HG03108 (cell line): ENCODE results near the gene MBLAC2.

Experiments used
- ATAC-seq: cut with Tn5 transposase; IDR thresholded peaks from one replicate; pipeline ENCODE4 v1.9.1; 2021; ENCODE audit warnings: moderate library complexity; ENCODE audit not compliant: unreplicated experiment

MBLAC2 gene

DNA sequence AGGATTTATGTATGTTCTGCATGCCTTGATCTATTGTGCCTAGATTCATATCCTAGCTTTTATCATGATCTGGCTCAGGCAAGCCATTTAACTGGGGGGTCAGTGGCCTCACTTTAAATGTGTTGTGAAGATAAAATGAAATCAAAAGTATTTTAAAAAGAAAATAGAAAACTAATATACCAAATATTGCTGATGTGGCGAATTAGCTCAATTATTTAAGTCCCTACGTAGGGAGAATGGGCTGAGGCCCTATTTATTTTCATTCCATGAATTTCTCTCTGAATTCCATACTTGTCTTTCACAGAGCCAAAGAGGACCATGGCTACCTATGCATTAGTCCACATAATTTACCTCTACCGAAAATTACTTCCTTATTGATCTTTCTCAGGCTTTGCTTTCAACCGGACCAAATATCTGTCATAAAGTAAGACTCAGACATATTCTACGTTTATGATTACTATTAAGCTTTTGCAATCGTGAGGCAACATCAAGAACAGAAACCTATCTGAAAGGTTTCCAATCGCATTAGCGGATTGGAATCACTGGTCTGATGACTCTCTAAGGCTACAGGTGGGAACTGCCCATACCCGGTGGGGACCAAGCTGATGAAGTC, 1.7 kb downstream of the MBLAC2 start:
- no peak for ATAC-seq

DNA sequence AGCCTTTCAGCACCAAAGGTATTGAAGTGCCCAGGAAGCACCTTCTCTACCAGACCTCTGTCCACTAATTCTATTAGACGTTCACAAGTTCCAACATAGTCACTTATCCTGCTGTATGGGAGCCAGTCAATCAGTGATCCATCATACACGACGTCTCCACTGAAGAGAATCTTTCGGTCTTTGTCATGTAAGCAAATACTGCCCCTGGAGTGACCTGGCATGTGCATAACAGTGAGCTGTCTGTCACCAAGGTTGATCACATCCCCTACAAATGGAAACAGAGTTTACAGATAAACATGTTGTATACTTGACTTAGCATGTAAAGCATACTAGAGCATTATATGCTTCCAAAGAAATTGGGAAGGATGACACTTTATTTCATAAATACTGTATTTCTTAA, 13.3 kb downstream of the MBLAC2 start:
- no peak for ATAC-seq

DNA sequence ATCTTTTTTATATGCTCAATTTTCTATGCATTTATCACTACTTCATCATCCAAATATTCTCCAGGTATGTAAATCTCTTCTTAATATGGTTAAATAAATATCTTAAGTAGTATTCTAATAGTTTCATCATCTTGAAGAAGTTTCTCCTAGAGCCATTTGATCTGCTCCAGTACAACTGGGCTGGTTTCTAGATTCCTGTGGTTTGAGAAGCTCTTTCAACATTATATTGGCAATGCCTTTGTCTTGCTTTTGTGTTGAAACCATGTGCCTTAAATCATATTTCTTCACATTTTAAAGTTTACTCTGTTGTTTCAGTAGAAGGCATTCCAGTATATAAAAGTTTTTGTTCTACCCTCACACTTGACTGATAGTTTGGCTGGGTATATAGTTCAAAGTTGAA, 27.6 kb downstream of the MBLAC2 start:
- ATAC-seq, result no peak

DNA sequence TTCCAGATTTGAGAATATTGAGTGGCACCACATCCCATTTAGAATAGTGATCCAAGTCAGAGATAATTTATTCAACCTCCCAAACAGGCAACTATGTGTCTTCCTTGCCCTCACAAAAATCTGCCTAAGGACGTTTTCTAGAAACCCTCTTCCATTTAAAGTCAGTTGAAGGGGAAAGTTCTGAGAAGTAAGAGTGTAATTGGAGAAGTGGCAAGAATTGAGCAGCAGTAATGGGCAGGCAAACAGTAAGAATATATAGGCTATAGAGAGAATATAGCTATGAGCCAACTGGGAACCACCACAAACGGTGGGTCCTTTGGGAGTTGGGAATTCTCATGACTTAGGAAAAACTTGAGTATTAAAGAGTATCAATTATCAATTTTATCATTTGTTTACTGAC, 33.9 kb downstream of the MBLAC2 start:
- no peak for ATAC-seq

DNA sequence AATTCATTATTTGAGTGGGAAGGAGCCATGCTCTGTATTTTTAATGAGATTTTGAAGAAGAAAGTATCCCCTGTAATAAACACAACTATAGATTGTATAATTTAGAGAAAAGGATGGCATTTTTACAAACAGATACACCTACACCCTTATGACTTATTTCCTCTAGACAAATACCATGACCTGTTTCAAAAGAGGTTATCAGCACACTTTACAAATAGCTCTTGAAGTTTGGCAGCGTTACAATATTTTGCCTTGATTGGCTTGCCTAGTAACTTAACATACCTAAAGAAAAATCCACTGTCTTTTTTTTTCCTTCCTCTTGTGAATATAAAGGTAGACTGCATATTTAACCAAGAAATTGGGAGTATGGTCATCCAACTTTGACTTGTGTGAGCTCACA, 36.5 kb downstream of the MBLAC2 start:
- ATAC-seq, result no peak

DNA sequence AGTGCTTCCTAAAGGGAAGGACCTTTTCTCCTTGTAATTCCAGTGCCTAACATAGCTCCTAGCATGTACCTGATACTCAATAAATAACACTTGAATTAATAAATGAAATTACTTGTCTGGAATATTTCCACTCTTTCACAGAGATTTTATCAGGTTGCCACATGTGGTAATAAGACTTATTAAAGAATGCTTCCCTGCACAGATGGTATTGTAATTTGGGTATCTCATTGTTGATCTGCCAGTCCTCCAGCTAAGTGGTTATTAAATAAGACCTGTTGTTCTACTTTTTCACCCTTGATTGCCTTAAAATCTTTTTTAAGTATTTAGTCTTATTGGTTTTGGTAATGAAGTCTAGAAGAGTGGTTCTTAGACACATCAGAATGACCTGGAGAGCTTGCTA, 36.9 kb downstream of the MBLAC2 start:
- no peak for ATAC-seq

DNA sequence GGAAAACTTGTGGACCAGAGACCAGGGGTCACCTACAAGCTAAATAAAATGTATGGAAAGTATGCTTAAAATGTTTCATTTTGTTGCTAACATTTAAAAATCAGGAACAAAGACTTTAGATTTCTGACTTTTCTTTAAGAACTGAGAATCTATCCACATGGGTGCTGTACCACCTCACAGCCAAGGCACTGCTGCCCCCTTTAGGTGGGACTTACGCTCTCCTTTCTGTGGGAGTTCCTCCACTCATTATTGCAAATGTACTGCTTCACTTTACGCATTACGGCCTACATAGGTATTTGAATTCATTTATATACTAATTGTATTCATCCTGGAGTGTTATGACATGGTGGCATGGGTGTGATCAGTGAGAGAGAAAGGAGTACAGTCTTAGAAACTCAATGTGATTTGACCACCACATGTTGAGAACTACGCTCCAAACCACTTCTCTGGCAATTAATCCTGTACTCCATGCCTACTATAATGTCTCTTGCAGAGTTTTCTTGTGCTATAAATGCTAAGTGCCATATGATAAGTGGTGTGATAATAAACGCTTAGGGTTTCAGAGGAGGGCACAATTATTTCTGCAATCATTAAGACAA, 40.4 kb downstream of the MBLAC2 start:
- peak; percentile 50 for ATAC-seq

DNA sequence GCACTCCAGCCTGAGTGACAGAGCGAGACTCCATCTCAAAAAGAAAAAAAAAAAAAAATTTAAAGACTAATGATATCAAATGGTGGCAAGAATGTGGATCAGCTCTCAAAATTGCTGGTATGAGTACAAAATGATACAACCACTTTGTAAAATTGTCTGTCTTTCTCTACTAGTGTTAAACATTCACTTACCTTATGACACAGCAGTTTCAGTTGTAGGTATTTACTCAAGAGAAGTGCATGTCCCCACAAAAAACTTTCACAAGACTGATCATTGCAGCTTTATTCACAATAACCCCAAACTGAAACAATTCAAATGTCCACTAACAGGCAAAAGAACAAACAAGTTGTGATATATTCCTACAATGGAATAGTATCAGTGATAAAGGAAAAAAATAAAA, 50.3 kb downstream of the MBLAC2 start:
- peak; percentile 66 for ATAC-seq

DNA sequence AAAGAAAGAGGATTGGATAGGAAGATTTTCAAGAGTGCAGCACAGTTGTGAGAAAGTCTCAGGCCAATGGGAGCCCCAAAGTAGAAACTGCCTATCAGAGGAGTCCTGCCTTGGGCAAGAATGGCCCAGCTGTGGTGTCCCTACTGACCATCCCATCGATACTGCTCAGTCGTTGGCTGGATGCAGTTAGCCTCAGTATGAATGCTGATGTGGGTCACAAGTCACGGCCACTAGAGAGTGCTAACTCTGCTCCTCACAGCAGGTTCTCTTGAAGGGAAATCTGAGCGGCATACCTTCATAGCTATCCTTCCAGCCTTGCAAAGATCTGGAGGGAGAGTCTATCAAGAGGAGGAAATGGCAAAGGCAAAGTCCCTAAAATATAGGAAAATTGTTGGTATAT, 53.4 kb downstream of the MBLAC2 start:
- ATAC-seq, result no peak

DNA sequence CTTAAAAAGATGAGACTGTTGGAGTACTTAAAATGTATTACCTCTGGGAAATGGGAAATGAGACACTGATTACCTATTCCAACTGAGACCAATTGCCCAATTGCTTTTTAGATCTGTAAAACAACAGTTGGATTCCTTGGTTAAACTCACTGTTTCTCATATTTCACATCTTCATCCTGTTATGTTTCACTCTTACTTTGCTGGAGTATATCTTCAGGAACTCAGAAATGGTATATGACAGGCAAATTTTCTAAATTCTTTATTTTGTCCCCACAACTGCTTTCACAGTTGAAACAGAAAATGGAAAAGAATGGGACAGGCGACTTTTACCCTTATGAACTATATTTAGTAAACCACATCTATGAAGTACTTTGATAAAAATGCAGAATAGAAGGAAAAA, 56.4 kb downstream of the MBLAC2 start:
- no peak for ATAC-seq

DNA sequence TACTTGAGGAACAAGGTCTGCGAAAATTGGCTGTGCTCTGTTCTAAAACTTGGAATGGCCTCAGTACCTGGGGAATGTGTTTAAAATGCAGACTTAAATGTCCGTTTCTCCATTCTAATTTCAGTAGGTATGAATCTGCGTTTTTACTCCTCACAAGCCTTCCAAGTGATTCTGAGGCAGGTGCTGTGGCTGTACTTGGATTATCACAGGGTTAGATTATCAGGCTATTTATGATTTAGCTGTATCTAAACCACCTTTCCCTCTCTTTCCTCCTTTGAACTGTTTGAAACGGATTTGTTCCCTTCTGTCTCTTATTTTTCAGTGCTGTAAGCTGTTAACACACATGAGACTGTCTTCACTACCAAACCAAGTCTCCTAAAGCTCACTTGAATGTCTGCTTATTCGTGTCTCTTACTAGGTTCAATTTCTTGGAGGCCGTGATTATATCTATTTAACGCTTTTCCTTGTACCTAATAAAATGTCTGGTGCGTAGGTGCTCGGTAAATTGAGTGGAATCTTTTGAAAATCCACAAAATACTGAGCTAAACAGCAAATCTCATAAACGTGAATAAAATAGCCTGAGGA, 64.3 kb downstream of the MBLAC2 start:
- no peak for ATAC-seq

DNA sequence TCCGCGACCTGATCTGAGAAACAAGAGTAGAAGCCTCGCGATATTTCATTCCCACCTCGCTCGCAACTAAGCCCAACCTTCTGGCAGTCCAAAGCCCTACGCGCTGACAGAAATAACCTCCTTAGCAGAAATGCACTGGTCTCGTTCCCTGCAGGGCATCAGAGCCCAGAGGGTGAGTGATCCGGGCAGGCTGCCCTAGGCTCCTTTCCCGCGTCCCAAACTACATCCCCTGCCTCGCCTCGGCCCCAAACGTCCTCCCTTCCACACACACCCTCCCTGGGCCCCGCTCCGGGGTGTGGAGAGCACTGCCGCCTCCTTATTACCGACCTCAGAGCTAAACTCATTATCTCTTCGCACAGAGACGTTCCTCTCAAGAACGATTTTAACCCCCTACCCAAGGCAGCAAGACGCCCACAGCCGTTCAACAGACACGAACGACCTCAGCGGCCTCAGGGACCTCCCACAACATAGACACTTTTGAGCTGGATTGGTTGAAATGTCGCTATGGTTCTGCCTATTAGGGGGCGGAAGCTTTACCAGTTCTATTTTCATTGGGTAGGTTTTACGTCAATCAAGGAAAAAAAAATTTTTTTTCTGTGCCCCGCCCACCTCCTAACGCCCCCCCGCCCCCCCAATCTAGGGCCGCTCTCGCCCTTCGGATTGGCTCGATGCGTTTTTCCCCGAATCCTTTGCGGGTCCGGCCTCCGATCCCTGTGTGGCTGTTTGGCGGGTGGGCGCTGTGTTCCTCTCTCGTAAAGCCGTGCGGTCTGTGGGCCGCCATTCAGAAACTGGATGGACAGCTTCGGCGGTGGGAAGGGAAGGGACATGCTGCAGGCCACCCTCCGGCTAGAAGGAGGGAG, 65.0 kb downstream of the MBLAC2 start, which contains the start of gene CETN3:
Gene CETN3, minus strand, starts transcription at position 439 of the 860 bp plus-strand sequence. Its CDS starts 95 bp downstream, at position 344.
- peak; percentile 91 for ATAC-seq

DNA sequence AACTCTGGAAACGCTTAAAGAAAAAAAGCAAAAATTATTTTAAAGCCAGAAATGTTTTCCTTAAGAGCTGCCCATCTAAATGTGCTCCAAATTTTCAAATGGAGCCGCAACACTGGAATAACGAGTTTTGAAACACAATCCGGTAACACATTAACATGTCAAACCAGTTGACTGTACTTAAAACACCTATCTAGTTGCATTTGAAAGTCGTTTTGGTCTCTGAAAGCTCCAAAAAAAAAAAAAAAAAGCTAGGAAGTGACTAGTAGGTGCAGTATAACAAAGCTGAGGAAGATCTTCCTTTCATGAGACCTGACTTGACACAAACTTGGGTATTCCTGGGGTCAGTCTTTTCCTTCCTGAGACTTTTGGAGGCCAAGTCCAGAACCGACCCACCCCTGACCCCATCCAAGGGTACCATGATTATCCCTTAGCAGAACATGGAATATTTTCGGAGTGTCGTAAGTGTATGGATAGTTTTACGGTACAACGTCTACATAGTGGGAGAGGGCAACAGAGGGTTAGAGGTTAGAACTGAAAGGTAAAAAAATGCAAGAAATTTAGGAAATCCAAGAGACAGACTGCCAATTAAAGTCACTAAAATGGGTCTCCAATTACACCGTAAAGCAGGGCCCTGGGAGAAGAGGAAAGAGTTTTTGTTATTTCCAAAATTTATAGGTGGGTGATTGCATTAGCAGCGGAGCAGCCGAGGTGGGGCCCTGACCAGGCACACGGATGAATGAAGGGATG, 65.8 kb downstream of the MBLAC2 start:
- ATAC-seq, result no peak
